GM12873 (cell line): ENCODE measurements around the gene SEMA7A.

ENCODE experiments used
- CTCF ChIP-seq: IDR thresholded peaks from 2 replicates; pipeline ENCODE4 v1.5.1; 2012; ENCODE audit warnings: low read depth, mild to moderate bottlenecking, moderate library complexity, low read length, control low read depth; ENCODE audit not compliant: insufficient read depth; ENCODE audit errors: missing control alignments

Gene SEMA7A

GRCh38 chr15:74444106-74445062 is 10.6 kb upstream of the SEMA7A start:
- TF ChIP-seq CTCF, result no peak

- no peak for TF ChIP-seq CTCF
These were observed 9.5 kb upstream of the SEMA7A start for GRCh38 chr15:74443100-74443909.

- no peak for TF ChIP-seq CTCF
These were observed 8.8 kb upstream of the SEMA7A start for GRCh38 chr15:74442604-74443003.

GRCh38 chr15:74442063-74442462 is 8.3 kb upstream of the SEMA7A start:
- no peak for TF ChIP-seq CTCF

- peak; percentile 14 for TF ChIP-seq CTCF
These were observed 7.6 kb upstream of the SEMA7A start for GRCh38 chr15:74441248-74441941.

GRCh38 chr15:74438721-74439316 is 5.1 kb upstream of the SEMA7A start:
- TF ChIP-seq CTCF, result peak; percentile 98
